ENCODE measurements around the gene MAML3.

The MAML3 gene

GRCh38 chr4:139774759-139775487 lies 379.1 kb downstream of the MAML3 start:
- no peak for DNase-seq (ENCODE audit: extremely low read depth, low read depth)
- no peak overlapping the region for H3K4me3 ChIP-seq (replicated peaks; ENCODE audit: low read depth, low read length)
- TF ChIP-seq CTCF (IDR thresholded peaks at IDR 0.05; ENCODE audit: low read depth, low read length, missing control alignments) = no peak

- no peak for DNase-seq (ENCODE audit: extremely low read depth, low read depth)
- no peak for TF ChIP-seq CTCF (IDR thresholded peaks at IDR 0.05; ENCODE audit: low read depth, low read length, missing control alignments)
These were observed 380.2 kb downstream of the MAML3 start for GRCh38 chr4:139773560-139774318.

GRCh38 chr4:139770361-139770760 lies 383.6 kb downstream of the MAML3 start:
- no peak for DNase-seq (ENCODE audit: extremely low read depth, low read depth)
- TF ChIP-seq CTCF (IDR thresholded peaks at IDR 0.05; ENCODE audit: low read depth, low read length, missing control alignments) = no peak
- no peak overlapping the region for H3K4me3 ChIP-seq (replicated peaks; ENCODE audit: low read depth, low read length)

More at GRCh38 chr4:139773560-139774318, 380.2 kb downstream of the MAML3 start:
- H3K4me3 ChIP-seq (replicated peaks; ENCODE audit: low read depth, low read length) = no peak overlapping the region

- no peak for TF ChIP-seq CTCF (IDR thresholded peaks at IDR 0.05; ENCODE audit: low read depth, low read length, missing control alignments)
- no peak for DNase-seq (ENCODE audit: extremely low read depth, low read depth)
- no peak overlapping the region for H3K4me3 ChIP-seq (replicated peaks; ENCODE audit: low read depth, low read length)
These were observed 384.6 kb downstream of the MAML3 start for GRCh38 chr4:139769364-139769763.

GRCh38 chr4:139768896-139769295 lies 385.1 kb downstream of the MAML3 start:
- TF ChIP-seq CTCF (IDR thresholded peaks at IDR 0.05; ENCODE audit: low read depth, low read length, missing control alignments) = no peak
- no peak overlapping the region for H3K4me3 ChIP-seq (replicated peaks; ENCODE audit: low read depth, low read length)
- DNase-seq (ENCODE audit: extremely low read depth, low read depth) = no peak

GRCh38 chr4:139768366-139768765 lies 385.6 kb downstream of the MAML3 start:
- no peak for TF ChIP-seq CTCF (IDR thresholded peaks at IDR 0.05; ENCODE audit: low read depth, low read length, missing control alignments)
- no peak overlapping the region for H3K4me3 ChIP-seq (replicated peaks; ENCODE audit: low read depth, low read length)
- DNase-seq (ENCODE audit: extremely low read depth, low read depth) = no peak

Data from HFF-Myc (cell line).